Measurements from ENCODE around the gene NANOS3. TPM values are rescaled to one million over a fixed set of nuclear protein-coding genes. Genes with fewer than 3 reads are reported as not detected.

The NANOS3 gene
- total and polyA plus RNA-seq, 4 donors = 1.0 to 2.5 TPM; not detected in 2

DNA sequence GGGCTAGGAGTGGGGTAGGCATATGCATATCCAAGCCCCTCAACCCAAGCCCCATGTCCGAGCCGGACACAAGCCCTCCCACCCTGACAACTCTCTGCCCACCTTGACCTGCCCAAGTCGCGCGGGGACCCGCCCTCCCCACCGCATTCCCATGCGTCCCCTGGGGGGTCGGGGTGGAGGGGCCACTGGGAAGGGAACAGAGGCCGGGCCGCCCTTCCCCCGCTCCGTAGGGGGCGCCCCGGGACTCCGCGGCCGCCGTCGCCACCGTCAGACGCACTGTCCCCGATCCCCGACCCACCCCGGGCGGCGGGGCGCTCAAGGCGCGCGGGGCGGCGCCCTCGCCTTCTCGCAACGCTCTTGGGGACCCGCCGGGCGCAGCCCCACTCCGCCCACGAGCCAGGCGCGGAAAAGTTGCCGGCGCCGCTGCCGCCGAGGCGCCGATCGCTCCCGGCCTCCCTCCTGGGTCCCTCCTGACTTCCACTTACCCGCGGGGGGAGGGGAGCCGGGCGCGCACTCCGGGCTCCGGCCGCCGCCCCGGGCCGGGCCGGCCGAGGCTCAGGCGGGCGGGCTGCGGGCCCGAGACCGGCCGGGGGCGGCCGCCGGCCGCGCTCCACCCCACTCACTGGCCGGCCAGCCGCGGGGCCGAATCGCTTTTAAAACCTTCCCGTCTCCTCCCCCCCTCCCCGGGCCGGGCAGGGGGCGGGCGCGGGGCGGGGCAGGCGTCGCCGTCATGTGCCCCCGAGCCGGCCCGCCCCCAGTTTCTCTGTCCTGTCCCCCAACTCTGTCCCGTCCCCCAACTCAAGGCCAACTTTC lies 34.4 kb upstream of the NANOS3 start:
- no peaks in the 10 kb centered on the region for H3K4me1 ChIP-seq (ENCODE audit: control insufficient read depth in 1 of 2, insufficient read depth in 2 of 2, low read length in 2 of 2)
- DNase-seq = peak; percentile 92 to 96
- ATAC-seq (ENCODE audit: low FRiP score) = peak; percentile 41

GRCh38 chr19:13843104-13843921 lies 33.6 kb upstream of the NANOS3 start:
- Histone ChIP-seq H3K27ac (ENCODE audit: low read depth in 1 of 2, low read length in 2 of 2) (peak overlapping the region; percentile 89 to 99), H3K36me3 (ENCODE audit: control insufficient read depth in 1 of 2, insufficient read depth in 2 of 2, low read length in 1 of 2) (no peaks in the 10 kb centered on the region), H3K9me3 (ENCODE audit: control insufficient read depth, low read length) (no peaks in the 10 kb centered on the region), H3K4me3 (ENCODE audit: low read length in 2 of 2) (peak overlapping the region; percentile 49 to 93), H3K4me1 (ENCODE audit: control insufficient read depth in 1 of 2, insufficient read depth in 2 of 2, low read length in 2 of 2) (no peaks in the 10 kb centered on the region), H3K27me3 (ENCODE audit: control insufficient read depth in 1 of 2, insufficient read depth in 2 of 2, low read length in 1 of 2) (no peaks in the 10 kb centered on the region)
- WGBS, 2 donors = 4 to 5% methylated on average over 21 to 24 of the region's 24 CpGs
- DNase-seq = peak; percentile 82 to 88
- intact Hi-C loops (cut with DNase I) = loop anchor here (5.0 to 10.0 kb wide), 2 partner anchors 691 to 1049 kb away; partner anchors contain the start of genes JUNB (in 2 of the 2), IER2 (in 1 of the 2) and STX10 (in 1 of the 2)
- no peak for ATAC-seq (ENCODE audit: low FRiP score)

More for the DNA sequence above, 34.4 kb upstream of the NANOS3 start:
- 0% methylated on average over 17 to 95 of the region's 95 CpGs for WGBS, 2 donors
- Histone ChIP-seq H3K4me3 (ENCODE audit: low read length in 2 of 2) (peak overlapping the region; percentile 73 to 93), H3K9me3 (ENCODE audit: control insufficient read depth, low read length) (no peaks in the 10 kb centered on the region), H3K27ac (ENCODE audit: low read depth in 1 of 2, low read length in 2 of 2) (peak overlapping the region; percentile 89 to 99), H3K27me3 (ENCODE audit: control insufficient read depth in 1 of 2, insufficient read depth in 2 of 2, low read length in 1 of 2) (no peaks in the 10 kb centered on the region), H3K36me3 (ENCODE audit: control insufficient read depth in 1 of 2, insufficient read depth in 2 of 2, low read length in 1 of 2) (no peaks in the 10 kb centered on the region)
- intact Hi-C loops (cut with DNase I) = loop anchor here (5.0 to 10.0 kb wide), 2 partner anchors 690 to 1048 kb away; partner anchors contain the start of genes JUNB (in 2 of the 2), IER2 (in 1 of the 2) and STX10 (in 1 of the 2)

DNA sequence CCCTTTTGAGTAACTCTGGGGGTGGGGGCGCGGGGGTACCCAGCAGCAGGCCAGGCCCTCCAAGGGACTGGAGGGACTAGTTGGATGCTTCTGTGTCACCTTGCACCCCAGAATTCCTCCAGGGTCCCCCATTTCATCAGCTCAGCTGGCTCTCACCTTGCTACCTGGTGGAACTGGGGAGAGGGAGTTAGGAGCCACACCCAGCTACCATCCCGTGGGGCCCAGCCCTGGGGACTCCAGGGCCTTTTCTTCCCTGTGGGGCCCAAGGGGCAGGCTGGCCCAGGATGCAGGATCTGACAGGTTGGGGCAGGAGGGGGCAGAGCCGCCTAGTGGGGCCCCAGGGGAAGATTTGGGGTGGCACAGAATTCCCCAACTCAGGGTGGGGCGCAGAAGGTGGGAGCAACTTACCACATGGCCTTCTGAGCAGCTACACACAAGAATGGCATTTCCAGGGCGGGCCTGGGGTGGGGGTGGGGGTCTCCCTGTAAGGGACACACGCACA lies 32.8 kb upstream of the NANOS3 start:
- ATAC-seq (ENCODE audit: low FRiP score) (no peak), DNase-seq (no peak)
- Histone ChIP-seq H3K4me3 (ENCODE audit: low read length in 2 of 2) (no peak overlapping the region), H3K27me3 (ENCODE audit: control insufficient read depth in 1 of 2, insufficient read depth in 2 of 2, low read length in 1 of 2) (no peaks in the 10 kb centered on the region), H3K4me1 (ENCODE audit: control insufficient read depth in 1 of 2, insufficient read depth in 2 of 2, low read length in 2 of 2) (no peaks in the 10 kb centered on the region), H3K36me3 (ENCODE audit: control insufficient read depth in 1 of 2, insufficient read depth in 2 of 2, low read length in 1 of 2) (no peaks in the 10 kb centered on the region), H3K9me3 (ENCODE audit: control insufficient read depth, low read length) (no peaks in the 10 kb centered on the region), H3K27ac (ENCODE audit: low read depth in 1 of 2, low read length in 2 of 2) (peak overlapping the region; percentile 89 to 99)
- intact Hi-C loops (cut with DNase I) = loop anchor here (5.0 to 10.0 kb wide), 2 partner anchors 692 to 1049 kb away; partner anchors contain the start of genes JUNB (in 2 of the 2), IER2 (in 1 of the 2) and STX10 (in 1 of the 2)
- WGBS, 2 donors = 77 to 78% methylated on average over 7 of the region's 7 CpGs

- ATAC-seq (ENCODE audit: low FRiP score) (peak; percentile 76), DNase-seq (peak; percentile 96 to 97)
- Histone ChIP-seq H3K4me1 (ENCODE audit: control insufficient read depth in 1 of 2, insufficient read depth in 2 of 2, low read length in 2 of 2) (no peaks in the 10 kb centered on the region), H3K27me3 (ENCODE audit: control insufficient read depth in 1 of 2, insufficient read depth in 2 of 2, low read length in 1 of 2) (no peaks in the 10 kb centered on the region), H3K4me3 (ENCODE audit: low read length in 2 of 2) (no peak overlapping the region), H3K9me3 (ENCODE audit: control insufficient read depth, low read length) (no peaks in the 10 kb centered on the region), H3K27ac (ENCODE audit: low read depth in 1 of 2, low read length in 2 of 2) (peak overlapping the region; percentile 99 to 100), H3K36me3 (ENCODE audit: control insufficient read depth in 1 of 2, insufficient read depth in 2 of 2, low read length in 1 of 2) (no peaks in the 10 kb centered on the region)
- WGBS, 2 donors = 1% methylated on average over 23 of the region's 23 CpGs
- intact Hi-C loops (cut with DNase I) = loop anchor here (10.0 kb wide), 1 partner anchor 1052 kb away; the partner anchor contains the start of gene JUNB (in 2 of the 2)
Measured at GRCh38 chr19:13846557-13847406, 30.2 kb upstream of the NANOS3 start.

- peak; percentile 77 for ATAC-seq (ENCODE audit: low FRiP score)
- Histone ChIP-seq H3K9me3 (ENCODE audit: control insufficient read depth, low read length) (no peaks in the 10 kb centered on the region), H3K27ac (ENCODE audit: low read depth in 1 of 2, low read length in 2 of 2) (peak overlapping the region; percentile 98 to 100), H3K4me1 (ENCODE audit: control insufficient read depth in 1 of 2, insufficient read depth in 2 of 2, low read length in 2 of 2) (no peaks in the 10 kb centered on the region), H3K36me3 (ENCODE audit: control insufficient read depth in 1 of 2, insufficient read depth in 2 of 2, low read length in 1 of 2) (no peaks in the 10 kb centered on the region), H3K27me3 (ENCODE audit: control insufficient read depth in 1 of 2, insufficient read depth in 2 of 2, low read length in 1 of 2) (no peaks in the 10 kb centered on the region), H3K4me3 (ENCODE audit: low read length in 2 of 2) (no peak overlapping the region)
- 3 to 4% methylated on average over 24 to 47 of the region's 47 CpGs for WGBS, 2 donors
- intact Hi-C loops (cut with DNase I) = loop anchor here (10.0 kb wide), 1 partner anchor 1053 kb away; the partner anchor contains the start of gene JUNB (in 2 of the 2)
- DNase-seq = peak; percentile 97 to 99
Measured at GRCh38 chr19:13847407-13848339, 29.3 kb upstream of the NANOS3 start.

DNA sequence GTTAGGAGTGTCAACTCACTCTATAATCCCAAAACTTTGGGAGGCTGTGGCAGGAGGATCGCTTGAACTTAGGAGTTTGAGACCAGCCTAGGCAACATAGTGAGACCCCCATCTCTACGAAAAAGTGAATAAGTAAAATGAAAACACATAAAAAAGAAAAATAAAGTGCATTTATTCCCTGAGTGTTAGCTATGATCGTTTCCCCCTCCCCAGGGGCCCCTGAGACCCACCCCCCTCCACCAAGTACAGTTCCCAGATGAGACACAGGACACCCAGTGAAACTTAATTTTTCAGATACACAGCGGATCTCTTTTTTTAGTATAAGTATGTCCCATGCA lies 28.6 kb upstream of the NANOS3 start:
- Histone ChIP-seq H3K36me3 (ENCODE audit: control insufficient read depth in 1 of 2, insufficient read depth in 2 of 2, low read length in 1 of 2) (no peaks in the 10 kb centered on the region), H3K4me1 (ENCODE audit: control insufficient read depth in 1 of 2, insufficient read depth in 2 of 2, low read length in 2 of 2) (no peaks in the 10 kb centered on the region), H3K4me3 (ENCODE audit: low read length in 2 of 2) (no peak overlapping the region), H3K27ac (ENCODE audit: low read depth in 1 of 2, low read length in 2 of 2) (peak overlapping the region; percentile 98 to 100), H3K9me3 (ENCODE audit: control insufficient read depth, low read length) (no peaks in the 10 kb centered on the region), H3K27me3 (ENCODE audit: control insufficient read depth in 1 of 2, insufficient read depth in 2 of 2, low read length in 1 of 2) (no peaks in the 10 kb centered on the region)
- ATAC-seq (ENCODE audit: low FRiP score) = no peak
- 61 to 62% methylated on average over 4 of the region's 4 CpGs for WGBS, 2 donors
- intact Hi-C loops (cut with DNase I) = loop anchor here (10.0 kb wide), 1 partner anchor 1054 kb away; the partner anchor contains the start of gene JUNB (in 2 of the 2)
- no peak for DNase-seq

Data from aorta (tissue), 5 donors.